GM12865 (cell line): Measurements from ENCODE around the gene OAT.

Experiments
- DNase-seq: peaks from one replicate; pipeline ENCODE4 v3.0.0; 2010; ENCODE audit warnings: low read depth
- H3K4me3 ChIP-seq: 2 replicates; pipeline ENCODE4 v1.5.1; 2011; ENCODE audit warnings: mild to moderate bottlenecking, low read depth, low read length, control low read depth
- TF ChIP-seq, protein P1 (sequence below): IDR thresholded peaks from 2 replicates; pipeline ENCODE4 v1.5.1; 2011; ENCODE audit warnings: low read length, control low read depth, low read depth, inconsistent platforms; ENCODE audit not compliant: insufficient read depth; ENCODE audit errors: missing control alignments

The OAT gene

DNA sequence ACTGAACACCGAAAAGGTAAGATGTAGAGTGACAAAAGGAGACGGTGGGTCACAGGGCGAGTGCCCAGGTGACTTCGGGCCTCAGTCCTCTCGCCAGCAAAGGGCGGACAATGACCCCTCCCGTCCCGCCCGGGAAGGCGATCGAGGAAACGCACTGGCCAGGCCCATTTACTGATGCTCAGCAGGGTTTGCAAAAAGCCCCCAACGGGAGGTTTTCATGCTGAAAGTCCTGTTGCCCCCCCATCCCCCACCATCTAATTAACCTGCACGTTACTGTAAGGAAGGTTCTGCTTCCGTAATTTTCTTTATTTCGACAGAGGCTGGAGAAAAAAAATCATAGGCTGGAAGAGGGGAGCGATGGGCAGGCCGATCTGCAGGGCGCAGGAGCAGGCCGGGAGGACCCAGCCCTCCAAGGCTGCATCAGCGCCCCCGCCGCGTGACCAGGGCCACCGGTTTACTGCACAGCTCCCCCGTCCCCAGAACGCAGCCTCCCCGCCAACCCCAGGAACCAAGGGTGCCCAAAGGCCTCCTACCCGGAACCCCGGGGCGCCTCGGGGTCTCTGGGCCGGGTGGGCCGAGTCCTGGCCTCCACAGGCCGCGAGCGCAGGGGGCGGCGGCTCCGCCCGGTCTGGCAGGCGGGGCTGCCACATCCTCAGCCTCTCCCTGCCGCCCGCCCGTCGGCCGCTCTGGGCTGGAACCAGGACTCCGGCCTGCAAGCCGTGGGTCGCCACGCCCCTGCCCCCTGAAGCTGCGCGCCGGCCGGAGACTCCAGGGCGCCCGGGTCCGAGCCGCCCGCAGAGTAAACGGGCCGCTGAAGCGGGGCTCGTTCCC is 613 bp downstream of the OAT start:
- TF ChIP-seq, protein P1, sequence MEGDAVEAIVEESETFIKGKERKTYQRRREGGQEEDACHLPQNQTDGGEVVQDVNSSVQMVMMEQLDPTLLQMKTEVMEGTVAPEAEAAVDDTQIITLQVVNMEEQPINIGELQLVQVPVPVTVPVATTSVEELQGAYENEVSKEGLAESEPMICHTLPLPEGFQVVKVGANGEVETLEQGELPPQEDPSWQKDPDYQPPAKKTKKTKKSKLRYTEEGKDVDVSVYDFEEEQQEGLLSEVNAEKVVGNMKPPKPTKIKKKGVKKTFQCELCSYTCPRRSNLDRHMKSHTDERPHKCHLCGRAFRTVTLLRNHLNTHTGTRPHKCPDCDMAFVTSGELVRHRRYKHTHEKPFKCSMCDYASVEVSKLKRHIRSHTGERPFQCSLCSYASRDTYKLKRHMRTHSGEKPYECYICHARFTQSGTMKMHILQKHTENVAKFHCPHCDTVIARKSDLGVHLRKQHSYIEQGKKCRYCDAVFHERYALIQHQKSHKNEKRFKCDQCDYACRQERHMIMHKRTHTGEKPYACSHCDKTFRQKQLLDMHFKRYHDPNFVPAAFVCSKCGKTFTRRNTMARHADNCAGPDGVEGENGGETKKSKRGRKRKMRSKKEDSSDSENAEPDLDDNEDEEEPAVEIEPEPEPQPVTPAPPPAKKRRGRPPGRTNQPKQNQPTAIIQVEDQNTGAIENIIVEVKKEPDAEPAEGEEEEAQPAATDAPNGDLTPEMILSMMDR, result no peak
- peak; percentile 8 for DNase-seq
- peak overlapping the region; percentile 19; the same call in 1 of the 2 replicates for H3K4me3 ChIP-seq

GRCh38 chr10:124416733-124417132 is 2.0 kb downstream of the OAT start:
- no peak overlapping the region for H3K4me3 ChIP-seq
- DNase-seq, result no peak
- TF ChIP-seq, protein P1, result no peak

- TF ChIP-seq, protein P1, result no peak
- DNase-seq, result no peak
- no peak overlapping the region for H3K4me3 ChIP-seq
Measured at GRCh38 chr10:124415210-124415609, 3.5 kb downstream of the OAT start.

DNA sequence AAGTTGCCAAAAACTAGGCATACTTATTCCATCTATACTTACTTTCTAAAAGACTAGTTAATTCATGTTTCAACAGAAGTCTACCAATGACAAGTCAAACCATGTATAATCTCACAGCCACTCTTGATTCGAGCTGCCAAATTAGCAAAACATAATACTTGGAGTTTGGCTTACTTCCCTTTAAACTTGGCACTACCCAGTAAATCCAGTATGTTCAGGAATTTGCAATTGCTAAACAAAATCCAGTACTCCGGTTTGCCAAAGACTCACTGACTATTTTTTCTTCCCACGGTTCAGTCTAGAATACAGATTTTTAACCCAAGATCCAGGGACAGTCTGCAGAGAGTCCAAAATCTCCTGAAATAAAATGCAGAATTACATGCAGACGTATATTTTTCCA is 4.6 kb downstream of the OAT start:
- H3K4me3 ChIP-seq, result no peak overlapping the region
- DNase-seq, result no peak
- TF ChIP-seq, protein P1, result no peak

GRCh38 chr10:124409696-124410095 is 9.0 kb downstream of the OAT start:
- no peak for DNase-seq
- no peak overlapping the region for H3K4me3 ChIP-seq
- TF ChIP-seq, protein P1, result no peak

- TF ChIP-seq, protein P1, result no peak
- H3K4me3 ChIP-seq, result no peak overlapping the region
- DNase-seq, result no peak
Measured at GRCh38 chr10:124408357-124408756, 10.4 kb downstream of the OAT start.

DNA sequence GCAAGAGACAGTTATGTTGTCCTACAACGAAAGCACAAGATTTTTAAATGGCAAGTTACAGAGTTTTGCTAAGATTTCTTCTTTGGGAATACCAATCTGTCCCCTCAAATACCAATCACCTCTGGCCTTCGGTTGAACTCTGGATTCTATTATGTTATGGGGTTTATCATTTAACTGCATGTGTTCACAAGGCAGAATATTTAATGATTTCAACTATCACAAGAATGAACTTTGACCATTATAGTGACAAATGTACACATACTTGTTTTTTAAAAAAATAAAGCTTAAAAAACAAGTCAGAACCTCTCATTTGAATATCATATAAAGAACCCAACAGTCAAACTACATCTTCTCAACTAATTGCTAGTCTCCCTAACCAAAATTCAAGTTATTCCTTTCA is 11.3 kb downstream of the OAT start:
- TF ChIP-seq, protein P1, result no peak
- no peak overlapping the region for H3K4me3 ChIP-seq
- no peak for DNase-seq
